PC-3 (cell line): Measurements from ENCODE around the gene TRPM8.

Source experiments
- CTCF ChIP-seq: fragments of 300-600 bp; sonication (generic); conservative IDR thresholded peaks from 2 replicates; pipeline ENCODE4 v1.5.1; 2017; ENCODE audit warnings: antibody characterized with exemption, low read depth, mild to moderate bottlenecking, low read length
- EZH2phosphoT487 ChIP-seq: fragments of 300-600 bp; sonication (generic); IDR thresholded peaks from 2 replicates; pipeline ENCODE4 v1.6.1; 2018; ENCODE audit warnings: mild to moderate bottlenecking, antibody characterized with exemption, low read length, borderline replicate concordance

- TF ChIP-seq EZH2phosphoT487: no peak
- TF ChIP-seq CTCF: no peak
Measured at GRCh38 chr2:233982421-233983121, 65.4 kb downstream of the TRPM8 start.
